Stimulated activated CD8-positive, alpha-beta memory T cell treated with anti-CD3 and anti-CD28 coated beads, Interleukin-7, amount 100 ng/mL, for 1 hour (primary cell): Measurements from ENCODE around the gene ATP11A.
"Not testable (repeated sequence)": the region's sequence is repeated elsewhere in the genome, so short reads cannot be mapped to it uniquely, and the experiment has no call there.

Experiments
- DNase-seq, 2 donors: peaks; one replicate each; pipeline ENCODE4 v3.0.0-alpha.2; 2020; ENCODE audit warnings: low read depth in 2 of 2

The ATP11A gene

GRCh38 chr13:112880976-112881540 lies 191.2 kb downstream of the ATP11A start:
- DNase-seq = no peak

- DNase-seq = no peak
These were observed 192.1 kb downstream of the ATP11A start for GRCh38 chr13:112881656-112882554.

DNA sequence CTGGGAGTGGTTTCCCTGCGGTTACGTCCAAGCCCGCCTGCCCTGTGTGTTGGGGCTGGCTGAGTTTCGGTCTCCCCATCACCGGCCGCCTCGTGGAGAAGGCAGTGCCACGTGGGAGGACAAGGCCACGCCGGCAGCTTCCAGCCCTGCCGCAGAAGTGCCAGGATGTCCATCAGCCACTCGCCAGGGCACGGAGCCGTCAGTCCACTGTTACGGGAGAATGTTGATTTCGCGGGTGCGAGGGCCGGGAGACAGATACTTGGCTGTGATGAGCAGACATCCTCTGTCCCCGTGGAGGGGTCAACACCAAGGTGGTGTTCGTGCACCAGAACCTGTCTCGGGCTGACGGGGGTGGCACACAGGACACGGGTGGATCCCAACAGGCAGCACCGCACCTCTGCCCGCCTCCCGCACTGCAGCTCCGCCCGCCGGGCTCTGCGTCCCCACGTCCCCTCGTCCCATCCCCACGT lies 192.8 kb downstream of the ATP11A start:
- no peak for DNase-seq

- DNase-seq = no peak
These were observed 193.6 kb downstream of the ATP11A start for GRCh38 chr13:112883241-112883945.

GRCh38 chr13:112884700-112885099 lies 194.9 kb downstream of the ATP11A start:
- DNase-seq = not testable (repeated sequence)

- no peak for DNase-seq
These were observed 195.5 kb downstream of the ATP11A start for GRCh38 chr13:112885242-112885781.

DNA sequence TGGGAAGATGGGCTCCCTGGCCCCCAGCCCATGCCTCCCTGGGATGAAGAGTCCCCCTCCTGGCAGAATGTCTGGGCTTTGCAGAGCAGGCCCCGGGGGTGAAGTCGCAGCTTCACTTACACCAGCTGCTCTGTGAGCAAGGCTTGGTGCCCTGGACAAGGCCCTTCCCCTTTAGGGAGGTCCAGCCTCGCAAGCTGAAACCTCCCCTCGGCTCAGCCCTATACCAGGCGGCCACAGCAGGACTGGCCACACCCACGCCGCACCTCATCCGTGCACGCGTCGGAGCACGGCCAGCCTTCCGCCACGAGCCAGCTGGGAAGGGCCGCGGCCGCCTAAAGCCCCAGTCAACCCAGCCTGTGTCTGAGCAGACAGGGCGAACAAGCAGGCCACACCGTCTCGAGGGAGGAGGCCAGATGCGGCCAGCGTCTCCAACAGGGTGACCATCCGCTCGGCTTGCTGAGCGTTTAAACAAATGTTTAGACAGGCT lies 196.0 kb downstream of the ATP11A start:
- DNase-seq = no peak

DNA sequence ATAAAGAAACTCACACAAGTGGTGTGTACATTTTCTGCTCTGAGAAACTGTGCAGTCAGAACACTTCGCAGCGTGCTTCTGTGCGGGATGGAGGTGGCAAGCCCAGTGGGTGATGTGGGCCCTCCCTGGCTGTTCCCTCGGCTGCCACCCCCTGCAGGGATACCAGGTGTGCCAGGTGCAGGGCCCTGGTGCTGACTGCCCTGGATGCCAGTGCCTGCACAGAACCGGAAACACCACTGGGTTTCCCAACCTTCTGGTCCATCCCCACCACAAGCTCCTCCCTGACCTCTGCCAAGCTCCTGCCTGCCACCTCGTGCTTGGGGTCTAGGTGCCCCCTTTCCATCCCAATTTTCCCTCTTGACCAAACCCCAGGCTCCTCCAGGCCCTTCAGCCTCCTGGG lies 197.3 kb downstream of the ATP11A start:
- DNase-seq = no peak

GRCh38 chr13:112887557-112887991 lies 197.7 kb downstream of the ATP11A start:
- no peak for DNase-seq

GRCh38 chr13:112888238-112889111 lies 198.6 kb downstream of the ATP11A start:
- no peak for DNase-seq

DNA sequence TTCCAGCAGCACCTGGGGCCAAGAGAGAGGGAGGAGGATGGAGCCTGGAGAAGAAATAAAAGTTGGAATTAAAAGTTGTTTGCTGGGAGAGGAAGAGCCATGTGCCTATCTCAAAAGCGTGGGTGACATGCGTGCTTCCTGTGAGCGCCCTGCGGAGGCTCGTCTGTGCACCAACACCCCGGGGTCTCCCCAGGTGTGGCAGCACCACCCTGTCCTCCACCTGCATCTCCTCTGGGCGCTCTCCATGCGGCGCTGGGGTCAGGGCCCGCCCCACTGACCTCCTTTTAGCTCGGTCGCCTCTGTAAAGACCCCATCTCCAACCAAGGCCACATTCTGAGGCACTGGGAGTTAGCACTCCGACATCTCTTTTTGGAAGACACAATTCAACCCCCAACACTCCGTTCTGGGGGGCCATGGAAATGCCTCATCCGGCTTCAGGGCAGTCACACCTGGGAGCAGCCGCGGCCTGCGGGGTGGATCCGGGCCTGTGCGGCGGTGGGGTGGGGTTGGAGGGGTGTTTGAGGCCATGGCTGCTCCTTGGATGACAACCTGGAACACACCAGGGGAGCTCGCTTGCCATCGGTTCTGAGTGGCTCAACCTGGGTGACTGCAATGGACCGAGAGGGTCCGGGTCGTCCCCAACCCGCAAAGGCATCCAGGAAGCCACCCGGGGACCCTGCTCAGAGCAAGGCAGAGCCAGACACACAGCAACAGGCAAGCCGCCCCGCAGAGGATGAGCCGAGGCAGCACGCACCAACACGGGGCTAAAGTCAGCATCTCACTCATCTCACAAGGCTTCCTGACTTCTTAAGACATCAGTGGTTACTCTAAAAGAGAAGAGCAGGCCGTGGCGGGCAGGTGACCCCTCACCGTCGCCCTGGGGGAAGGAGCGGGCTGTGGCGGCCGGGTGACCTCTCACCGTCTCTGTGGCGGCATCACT lies 199.8 kb downstream of the ATP11A start:
- no peak for DNase-seq

- no peak for DNase-seq
These were observed 200.7 kb downstream of the ATP11A start for GRCh38 chr13:112890316-112891145.

DNA sequence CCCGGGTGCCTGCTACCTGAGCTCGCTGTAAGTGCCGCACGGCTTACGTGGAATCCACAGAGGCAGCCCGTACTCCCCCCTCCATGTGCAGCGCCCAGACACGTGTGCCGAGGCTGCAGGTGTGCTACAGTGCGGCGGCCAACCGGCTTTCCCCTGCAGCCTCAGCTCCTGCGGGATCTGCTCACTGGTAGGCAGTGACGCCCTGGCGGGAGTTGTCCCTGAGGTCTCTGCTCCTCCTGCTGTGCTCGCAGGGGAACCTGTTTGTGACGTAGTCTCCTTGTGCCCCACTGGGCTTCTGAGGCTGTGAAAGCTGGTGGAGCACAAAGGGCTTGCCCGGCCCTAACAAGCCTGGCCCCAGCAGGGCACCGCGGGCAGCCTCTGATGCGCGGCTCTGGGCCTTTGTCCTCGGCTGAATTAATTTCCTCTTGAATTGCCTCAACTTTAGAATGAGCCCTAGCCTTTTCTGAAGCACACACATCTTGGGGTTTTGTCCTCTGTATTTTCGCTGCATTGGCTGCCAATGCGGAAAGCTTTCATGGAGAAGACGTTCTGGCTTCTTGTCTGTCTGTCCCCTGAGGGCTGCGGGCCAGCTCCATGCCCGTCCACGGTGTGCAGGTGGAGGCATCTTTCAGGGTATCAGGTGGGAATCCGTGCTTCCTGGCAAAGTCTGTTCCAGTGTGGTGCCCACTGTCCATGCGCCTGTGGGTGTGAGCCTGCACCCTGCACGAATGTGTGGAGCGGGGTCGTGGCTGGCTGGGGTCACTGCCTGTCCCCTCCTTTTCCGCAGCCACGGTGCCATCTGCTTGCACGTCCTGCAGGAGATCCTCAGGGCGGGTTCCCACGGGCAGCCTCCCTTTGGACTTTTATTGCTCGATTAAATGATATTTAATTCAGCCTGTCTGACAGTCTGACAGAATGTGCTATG lies 201.9 kb downstream of the ATP11A start:
- no peak for DNase-seq

GRCh38 chr13:112892426-112893206 lies 202.8 kb downstream of the ATP11A start:
- no peak for DNase-seq

GRCh38 chr13:112893207-112893569 lies 203.3 kb downstream of the ATP11A start:
- DNase-seq = no peak

- no peak for DNase-seq
These were observed 204.0 kb downstream of the ATP11A start for GRCh38 chr13:112893570-112894422.

GRCh38 chr13:112894423-112894672 lies 204.5 kb downstream of the ATP11A start:
- no peak for DNase-seq
